ENCODE results near the gene TNRC6C.

TNRC6C gene

GRCh38 chr17:77957857-77958715, at the start of gene TNRC6C:
Gene TNRC6C, plus strand, starts transcription at chr17:77958703. Its CDS starts 45,504 bp downstream, at chr17:78004207.
- DNase-seq, result peak; percentile 97

GRCh38 chr17:77909236-77909635, 49.3 kb upstream of the TNRC6C start:
- DNase-seq, result no peak

GRCh38 chr17:77909816-77910215, 48.7 kb upstream of the TNRC6C start:
- no peak for DNase-seq

- peak; percentile 66 for DNase-seq
Measured at GRCh38 chr17:77914385-77915254, 43.9 kb upstream of the TNRC6C start.

GRCh38 chr17:77915594-77916021, 42.9 kb upstream of the TNRC6C start:
- DNase-seq, result no peak

- no peak for DNase-seq
Measured at GRCh38 chr17:77916264-77916663, 42.2 kb upstream of the TNRC6C start.

GRCh38 chr17:77916703-77917481, 41.6 kb upstream of the TNRC6C start:
- no peak for DNase-seq

GRCh38 chr17:77919276-77919675, 39.2 kb upstream of the TNRC6C start:
- DNase-seq, result no peak

- DNase-seq, result no peak
Measured at GRCh38 chr17:77923135-77923534, 35.4 kb upstream of the TNRC6C start.

- DNase-seq, result no peak
Measured at GRCh38 chr17:77923776-77924513, 34.6 kb upstream of the TNRC6C start.

GRCh38 chr17:77924757-77925336, 33.7 kb upstream of the TNRC6C start:
- no peak for DNase-seq

GRCh38 chr17:77925831-77926543, 32.5 kb upstream of the TNRC6C start:
- DNase-seq, result no peak

- DNase-seq, result no peak
Measured at GRCh38 chr17:77926981-77927380, 31.5 kb upstream of the TNRC6C start.

- DNase-seq, result no peak
Measured at GRCh38 chr17:77927777-77928518, 30.6 kb upstream of the TNRC6C start.

GRCh38 chr17:77928519-77929179, 29.9 kb upstream of the TNRC6C start:
- DNase-seq, result no peak

GRCh38 chr17:77929180-77929564, 29.3 kb upstream of the TNRC6C start:
- no peak for DNase-seq

- DNase-seq, result no peak
Measured at GRCh38 chr17:77929871-77930436, 28.5 kb upstream of the TNRC6C start.

- DNase-seq, result no peak
Measured at GRCh38 chr17:77930780-77931768, 27.4 kb upstream of the TNRC6C start.
